ENCODE results near the gene SECISBP2. TPM values are rescaled to one million over a fixed set of nuclear protein-coding genes. Genes with fewer than 3 reads are reported as not detected.

Gene SECISBP2
- polyA plus RNA-seq, 1 donor (not counting 4 experiments of a cell fraction or from before 2014, with no cell fraction given), result 24.3 TPM

- H3K27ac ChIP-seq (ENCODE audit: control insufficient read depth, insufficient read depth, low read length), result no peak overlapping the region
- DNase-seq (ENCODE audit: low read depth, low spot score), result no peak
- H3K4me2 ChIP-seq (ENCODE audit: control insufficient read depth, extremely low read depth, insufficient read depth, low read depth, low read length), result no peak overlapping the region
- H3K27me3 ChIP-seq (ENCODE audit: control insufficient read depth, extremely low read depth, insufficient read depth, low read length), result no peaks in the 10 kb centered on the region
- H3K9me3 ChIP-seq (ENCODE audit: control insufficient read depth, low read depth, low read length), result no peaks in the 10 kb centered on the region
- H2AFZ ChIP-seq (ENCODE audit: control insufficient read depth, low read length), result no peak overlapping the region
- no peaks in the 10 kb centered on the region for H4K20me1 ChIP-seq (ENCODE audit: control insufficient read depth, extremely low read depth, insufficient read depth, low read length)
- dilution Hi-C loops (cut with MboI; ENCODE audit: extremely low pct_ligation_motif_present, low sequenced_read_pairs), result no loop called here
- TF ChIP-seq EZH2 (IDR thresholded peaks at IDR 0.05; ENCODE audit: low read length), result no peak
- no peak for TF ChIP-seq CTCF (optimal IDR thresholded peaks at IDR 0.05 in 1 of 3, IDR thresholded peaks at IDR 0.05 in 1 of 3, conservative IDR thresholded peaks at IDR 0.05 in 1 of 3; ENCODE audit: extremely low read depth in 1 of 3, insufficient read depth in 2 of 3, low read length in 3 of 3)
- FAIRE-seq, result no peak
- no peaks in the 10 kb centered on the region for H3K9me1 ChIP-seq (ENCODE audit: control insufficient read depth, extremely low read depth, insufficient read depth, low read length)
- no peak overlapping the region for H3K9ac ChIP-seq (ENCODE audit: control insufficient read depth, extremely low read depth, insufficient read depth, low read length)
- H3K79me2 ChIP-seq (ENCODE audit: control insufficient read depth, insufficient read depth, low read length), result no peaks in the 10 kb centered on the region
- no peak overlapping the region for H3K4me3 ChIP-seq (ENCODE audit: control insufficient read depth in 2 of 3, extremely low read depth in 1 of 3, insufficient read depth in 2 of 3, low read depth in 1 of 3, low read length in 3 of 3)
- H3K4me1 ChIP-seq (ENCODE audit: control insufficient read depth, extremely low read depth, insufficient read depth, low read length), result no peaks in the 10 kb centered on the region
- peaks cover 36 to 37% of the 10 kb centered on the region in 2 experiments for H3K36me3 ChIP-seq (ENCODE audit: control insufficient read depth in 2 of 2, extremely low read depth in 1 of 2, insufficient read depth in 2 of 2, low read length in 2 of 2)
Observed at GRCh38 chr9:89356782-89357181, 38.5 kb downstream of the SECISBP2 start.

- dilution Hi-C loops (cut with MboI; ENCODE audit: extremely low pct_ligation_motif_present, low sequenced_read_pairs), result no loop called here
- no peak for FAIRE-seq
- TF ChIP-seq EZH2 (IDR thresholded peaks at IDR 0.05; ENCODE audit: low read length) (no peak), CTCF (optimal IDR thresholded peaks at IDR 0.05 in 1 of 3, IDR thresholded peaks at IDR 0.05 in 1 of 3, conservative IDR thresholded peaks at IDR 0.05 in 1 of 3; ENCODE audit: extremely low read depth in 1 of 3, insufficient read depth in 2 of 3, low read length in 3 of 3) (no peak)
Observed at GRCh38 chr9:89357331-89358197, 39.3 kb downstream of the SECISBP2 start.

More at GRCh38 chr9:89357331-89358197, 39.3 kb downstream of the SECISBP2 start:
- Histone ChIP-seq H3K79me2 (ENCODE audit: control insufficient read depth, insufficient read depth, low read length) (no peaks in the 10 kb centered on the region), H4K20me1 (ENCODE audit: control insufficient read depth, extremely low read depth, insufficient read depth, low read length) (no peaks in the 10 kb centered on the region), H3K4me2 (ENCODE audit: control insufficient read depth, extremely low read depth, insufficient read depth, low read depth, low read length) (no peak overlapping the region), H3K36me3 (ENCODE audit: control insufficient read depth in 2 of 2, extremely low read depth in 1 of 2, insufficient read depth in 2 of 2, low read length in 2 of 2) (peaks cover 34 to 44% of the 10 kb centered on the region in 2 experiments), H2AFZ (ENCODE audit: control insufficient read depth, low read length) (no peak overlapping the region), H3K27ac (ENCODE audit: control insufficient read depth, insufficient read depth, low read length) (no peak overlapping the region), H3K27me3 (ENCODE audit: control insufficient read depth, extremely low read depth, insufficient read depth, low read length) (no peaks in the 10 kb centered on the region), H3K4me3 (ENCODE audit: control insufficient read depth in 2 of 3, extremely low read depth in 1 of 3, insufficient read depth in 2 of 3, low read depth in 1 of 3, low read length in 3 of 3) (no peak overlapping the region), H3K9me3 (ENCODE audit: control insufficient read depth, low read depth, low read length) (no peaks in the 10 kb centered on the region), H3K9me1 (ENCODE audit: control insufficient read depth, extremely low read depth, insufficient read depth, low read length) (no peaks in the 10 kb centered on the region), H3K4me1 (ENCODE audit: control insufficient read depth, extremely low read depth, insufficient read depth, low read length) (no peaks in the 10 kb centered on the region), H3K9ac (ENCODE audit: control insufficient read depth, extremely low read depth, insufficient read depth, low read length) (no peak overlapping the region)
- no peak for DNase-seq (ENCODE audit: low read depth, low spot score)
